ENCODE results near the gene ZNF22. TPM values are rescaled to one million over a fixed set of nuclear protein-coding genes. Genes with fewer than 3 reads are reported as not detected.

The ZNF22 gene
- total and polyA plus RNA-seq, 2 of the 4 experiments (the other 2 are of a cell fraction): 10.6 to 12.4 TPM

DNA sequence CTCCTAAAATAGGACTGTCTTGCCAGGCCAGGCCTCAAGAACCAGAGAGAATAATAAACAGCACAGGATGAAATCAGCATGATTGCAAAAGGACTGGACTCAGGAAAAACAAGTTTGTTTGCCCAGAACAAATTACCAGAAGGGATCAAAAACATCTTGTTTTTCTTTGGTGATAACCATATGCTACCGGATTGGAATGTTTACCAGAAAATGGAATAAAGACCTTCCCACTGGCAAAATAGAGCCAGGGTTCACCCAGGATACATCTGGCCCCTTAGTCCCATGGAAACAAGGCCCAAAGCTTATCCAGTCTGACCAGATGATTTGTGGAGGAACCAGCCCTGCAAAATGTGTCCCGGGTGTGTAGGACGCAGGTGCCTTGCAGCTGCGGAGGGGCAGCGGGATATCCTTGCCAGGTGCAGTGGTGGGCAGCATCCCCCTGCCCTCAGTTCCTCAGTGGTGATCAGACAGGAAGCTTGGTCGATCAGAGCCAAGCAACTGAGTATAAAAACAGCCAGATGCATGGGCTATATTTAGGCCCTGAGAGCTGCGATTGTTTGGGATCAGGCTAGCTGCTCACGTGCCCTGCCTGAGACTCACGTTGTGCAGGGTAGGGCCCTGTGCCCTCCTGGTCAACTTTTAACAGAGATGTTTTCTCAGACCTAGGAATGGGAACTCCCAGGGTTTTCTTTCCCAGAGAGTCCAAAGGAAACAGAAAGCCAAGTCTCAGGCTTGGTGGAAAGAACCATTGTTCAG lies 4.6 kb upstream of the ZNF22 start:
- peak overlapping the region; percentile 98 for H2BK20ac ChIP-seq (ENCODE audit: low read depth, low read length)
- intact Hi-C loops (cut with micrococcal nuclease) (no loop called here), in situ Hi-C loops (cut with MboI; ENCODE audit: low sequenced_read_pairs) (loop anchor here (25.0 kb wide), 4 partner anchors 1016 to 1859 kb away; partner anchors contain the start of genes CSGALNACT2 and HNRNPF), dilution Hi-C loops (cut with HindIII; ENCODE audit: low sequenced_read_pairs, unreplicated experiment) (no loop called here)
- peak; percentile 45 for ATAC-seq (ENCODE audit: low read depth)
- H3K56ac ChIP-seq (ENCODE audit: extremely low read depth, insufficient read depth, low read length): peak overlapping the region; percentile 42
- H4K8ac ChIP-seq (ENCODE audit: low read depth in 2 of 2, low read length in 2 of 2): peak overlapping the region; percentile 92 to 96
- H3K4me3 ChIP-seq (ENCODE audit: insufficient read depth, low read depth, low read length): no peak overlapping the region
- peak overlapping the region; percentile 99 for H2BK120ac ChIP-seq (ENCODE audit: low read depth, low read length)
- H3K79me1 ChIP-seq (ENCODE audit: low read depth in 1 of 2, low read length in 2 of 2): peaks cover 0 to 18% of the 10 kb centered on the region in 2 experiments; a peak in 3 of 4 replicates
- H3K4ac ChIP-seq (ENCODE audit: low read depth, low read length): peak overlapping the region; percentile 98
- peak overlapping the region; percentile 87 for H3K23ac ChIP-seq (ENCODE audit: low read depth, low read length)
- no peaks in the 10 kb centered on the region for H3K9me3 ChIP-seq (ENCODE audit: control insufficient read depth, insufficient read depth, low read length)
- ChIA-PET CTCF (interaction anchor here (0.7 to 1.1 kb wide), 2 partner anchors 15 to 63 kb away, joined by 3 to 5 read pairs; no protein-coding TSS in a partner anchor), POLR2A (ENCODE audit: unreplicated experiment) (no interaction called here)
- H2AK5ac ChIP-seq (ENCODE audit: low read depth, low read length): peak overlapping the region; percentile 99
- H3K18ac ChIP-seq (ENCODE audit: low read depth, low read length): peak overlapping the region; percentile 96
- H3K9ac ChIP-seq (ENCODE audit: low read depth, low read length): peak overlapping the region; percentile 47
- peak overlapping the region; percentile 98 for H2BK5ac ChIP-seq (ENCODE audit: low read depth, low read length, poor library complexity, severe bottlenecking)
- peaks cover 6% of the 10 kb centered on the region; the same call in 1 of the 2 replicates for H3K36me3 ChIP-seq (ENCODE audit: control insufficient read depth, insufficient read depth, low read length)
- H2AK9ac ChIP-seq (replicated peaks; ENCODE audit: low read depth, low read length, poor library complexity): peak overlapping the region; percentile 90
- H3K4me2 ChIP-seq (ENCODE audit: low read depth, low read length): 0 out of 2 replicates have a peak overlapping the region, but pooled peaks have one; percentile 6
- peaks cover 52% of the 10 kb centered on the region for H3K4me1 ChIP-seq (ENCODE audit: control insufficient read depth, insufficient read depth, low read length)
- H4K20me1 ChIP-seq (ENCODE audit: insufficient read depth, low read length): no peaks in the 10 kb centered on the region
- DNase-seq: peak; percentile 71
- peak overlapping the region; percentile 95; the same call in 2 of the 3 replicates for H2BK15ac ChIP-seq (ENCODE audit: low read depth, low read length)
- peak overlapping the region; percentile 76 for H3K27ac ChIP-seq (ENCODE audit: insufficient read depth, low read length)
- TF ChIP-seq NFE2L2 (IDR thresholded peaks at IDR 0.05; ENCODE audit: low read depth, low read length): no peak
- TF ChIP-seq CEBPB (IDR thresholded peaks at IDR 0.05; ENCODE audit: low read depth, low read length): peak; percentile 77
- peak; percentile 82 for TF ChIP-seq BHLHE40 (IDR thresholded peaks at IDR 0.05; ENCODE audit: low read depth, low read length)
- TF ChIP-seq CHD1 (IDR thresholded peaks at IDR 0.05; ENCODE audit: low read depth, low read length): no peak
- TF ChIP-seq, protein P1, sequence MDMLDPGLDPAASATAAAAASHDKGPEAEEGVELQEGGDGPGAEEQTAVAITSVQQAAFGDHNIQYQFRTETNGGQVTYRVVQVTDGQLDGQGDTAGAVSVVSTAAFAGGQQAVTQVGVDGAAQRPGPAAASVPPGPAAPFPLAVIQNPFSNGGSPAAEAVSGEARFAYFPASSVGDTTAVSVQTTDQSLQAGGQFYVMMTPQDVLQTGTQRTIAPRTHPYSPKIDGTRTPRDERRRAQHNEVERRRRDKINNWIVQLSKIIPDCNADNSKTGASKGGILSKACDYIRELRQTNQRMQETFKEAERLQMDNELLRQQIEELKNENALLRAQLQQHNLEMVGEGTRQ (IDR thresholded peaks at IDR 0.05; ENCODE audit: low read depth, low read length): peak; percentile 67
- H3K27me3 ChIP-seq (ENCODE audit: control insufficient read depth, insufficient read depth, low read length): no peaks in the 10 kb centered on the region
- BruUV-seq (replicated peaks): no TSS peak
- peak overlapping the region; percentile 95 for H3K14ac ChIP-seq (replicated peaks; ENCODE audit: low read depth, low read length)
- H4K91ac ChIP-seq (ENCODE audit: insufficient read depth, low read depth, low read length): peak overlapping the region; percentile 96
- peak overlapping the region; percentile 97 for H4K5ac ChIP-seq (ENCODE audit: low read depth, low read length)
- 53% methylated on average over 8 of the region's 9 CpGs; no CpG with 5 or more reads in 1 of the 2 experiments for WGBS, 2 experiments (ENCODE audit: extremely low coverage in 2 of 2, insufficient read length in 1 of 2)
- H2AFZ ChIP-seq (replicated peaks; ENCODE audit: low read length, poor library complexity): peak overlapping the region; percentile 76
- peaks cover 54% of the 10 kb centered on the region for H3K9me1 ChIP-seq (ENCODE audit: insufficient read depth, low read length)

Data from IMR-90 (cell line).